GM19240 (cell line): ENCODE data around the gene FBN2.
"Not testable (repeated sequence)": the region's sequence is repeated elsewhere in the genome, so short reads cannot be mapped to it uniquely, and the experiment has no call there.

Experiments used
- DNase-seq: peaks from one replicate; pipeline ENCODE4 v3.0.0; 2011; ENCODE audit warnings: low spot score; ENCODE audit not compliant: insufficient read length

Gene FBN2

GRCh38 chr5:128366147-128366546, 171.9 kb downstream of the FBN2 start:
- DNase-seq = no peak

GRCh38 chr5:128362370-128362769, 175.7 kb downstream of the FBN2 start:
- DNase-seq = no peak

GRCh38 chr5:128358826-128359225, 179.2 kb downstream of the FBN2 start:
- no peak for DNase-seq

- DNase-seq = no peak
These were observed 180.8 kb downstream of the FBN2 start for GRCh38 chr5:128357226-128357625.

- no peak for DNase-seq
These were observed 182.1 kb downstream of the FBN2 start for GRCh38 chr5:128355961-128356360.

GRCh38 chr5:128353441-128354107, 184.5 kb downstream of the FBN2 start:
- DNase-seq = no peak

GRCh38 chr5:128350705-128351104, 187.3 kb downstream of the FBN2 start:
- no peak for DNase-seq

- no peak for DNase-seq
These were observed 188.8 kb downstream of the FBN2 start for GRCh38 chr5:128349044-128349858.

GRCh38 chr5:128346038-128346437, 192.0 kb downstream of the FBN2 start:
- DNase-seq = no peak

- DNase-seq = no peak
These were observed 192.8 kb downstream of the FBN2 start for GRCh38 chr5:128345247-128345646.

- no peak for DNase-seq
These were observed 194.9 kb downstream of the FBN2 start for GRCh38 chr5:128343168-128343567.

- DNase-seq = no peak
These were observed 197.0 kb downstream of the FBN2 start for GRCh38 chr5:128341056-128341455.

GRCh38 chr5:128340648-128341047, 197.4 kb downstream of the FBN2 start:
- DNase-seq = no peak

GRCh38 chr5:128339585-128339984, 198.5 kb downstream of the FBN2 start:
- no peak for DNase-seq

GRCh38 chr5:128338649-128339048, 199.4 kb downstream of the FBN2 start:
- DNase-seq = no peak

- DNase-seq = no peak
These were observed 202.7 kb downstream of the FBN2 start for GRCh38 chr5:128335339-128335738.

GRCh38 chr5:128334010-128334716, 203.9 kb downstream of the FBN2 start:
- DNase-seq = no peak

- no peak for DNase-seq
These were observed 206.8 kb downstream of the FBN2 start for GRCh38 chr5:128331261-128331660.

GRCh38 chr5:128329386-128329939, 208.6 kb downstream of the FBN2 start:
- DNase-seq = no peak

GRCh38 chr5:128328446-128328845, 209.6 kb downstream of the FBN2 start:
- no peak for DNase-seq

GRCh38 chr5:128328007-128328406, 210.0 kb downstream of the FBN2 start:
- no peak for DNase-seq

GRCh38 chr5:128321418-128321817, 216.6 kb downstream of the FBN2 start:
- not testable (repeated sequence) for DNase-seq
